Measurements from ENCODE around the gene PARD3B. TPM values are rescaled to one million over a fixed set of nuclear protein-coding genes. Genes with fewer than 3 reads are reported as not detected.

PARD3B gene
- total and polyA plus RNA-seq, 3 experiments from 2014 or later = 0.11 to 0.26 TPM; not detected in 1

- Mint-ChIP-seq H3K36me3 (peaks cover 0 to under 1% (median 0%) of the 10 kb centered on the region in 3 donors), H3K27me3 (no peaks in the 10 kb centered on the region), H3K9me3 (peaks cover 0 to 10% (median under 1%) of the 10 kb centered on the region in 5 donors), H3K4me1 (no peaks in the 10 kb centered on the region), H3K27ac (no peak overlapping the region), H3K4me3 (no peak overlapping the region)
- H3K27ac ChIP-seq (ENCODE audit: low read depth, low read length) = no peak overlapping the region
- ChIA-PET CTCF (no interaction called here), POLR2A (no interaction called here)
- H3K4me3 ChIP-seq (ENCODE audit: low read length) = no peak overlapping the region
- no peaks in the 10 kb centered on the region for H3K27me3 ChIP-seq (ENCODE audit: insufficient read depth, low read length, poor library complexity, severe bottlenecking)
- no peak for DNase-seq
- H3K4me1 ChIP-seq (ENCODE audit: insufficient read depth, low read length) = no peaks in the 10 kb centered on the region
- H3K36me3 ChIP-seq (ENCODE audit: insufficient read depth, low read length) = no peaks in the 10 kb centered on the region
- no peaks in the 10 kb centered on the region for H3K9me3 ChIP-seq (ENCODE audit: low read length)
These were observed 603.5 kb downstream of the PARD3B start for GRCh38 chr2:205148755-205149154.

- Mint-ChIP-seq H3K9me3 (peaks cover 0 to 4% (median 4%) of the 10 kb centered on the region in 5 donors), H3K4me1 (no peaks in the 10 kb centered on the region), H3K36me3 (peaks cover 0 to 2% (median 0%) of the 10 kb centered on the region in 3 donors), H3K4me3 (no peak overlapping the region), H3K27ac (no peak overlapping the region), H3K27me3 (no peaks in the 10 kb centered on the region)
- no peaks in the 10 kb centered on the region for H3K27me3 ChIP-seq (ENCODE audit: insufficient read depth, low read length, poor library complexity, severe bottlenecking)
- H3K4me3 ChIP-seq (ENCODE audit: low read length) = no peak overlapping the region
- no peaks in the 10 kb centered on the region for H3K4me1 ChIP-seq (ENCODE audit: insufficient read depth, low read length)
- ChIA-PET POLR2A (no interaction called here), CTCF (no interaction called here)
- DNase-seq = no peak
- no peak overlapping the region for H3K27ac ChIP-seq (ENCODE audit: low read depth, low read length)
- no peaks in the 10 kb centered on the region for H3K36me3 ChIP-seq (ENCODE audit: insufficient read depth, low read length)
- no peaks in the 10 kb centered on the region for H3K9me3 ChIP-seq (ENCODE audit: low read length)
These were observed 611.2 kb downstream of the PARD3B start for GRCh38 chr2:205156457-205156856.

DNA sequence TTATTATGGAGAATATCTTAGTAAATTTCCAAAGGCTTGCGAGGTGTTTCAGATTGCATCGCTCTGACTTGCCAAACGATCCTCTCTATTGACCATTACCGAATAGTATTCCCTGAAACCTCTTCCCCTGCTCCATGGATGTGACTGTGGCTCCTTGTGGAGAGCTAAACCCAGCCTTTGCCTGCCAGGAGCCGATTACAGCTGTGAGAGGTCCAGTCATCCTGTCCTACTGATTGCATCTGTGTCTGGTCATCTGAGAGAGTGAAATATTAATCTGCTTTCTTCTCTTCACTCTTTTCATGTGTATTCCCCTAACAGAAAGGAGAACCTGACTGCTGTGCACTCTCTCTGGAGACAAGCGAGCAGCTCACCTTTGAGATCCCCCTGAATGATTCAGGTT is 613.1 kb downstream of the PARD3B start:
- ChIA-PET CTCF (no interaction called here), POLR2A (no interaction called here)
- Mint-ChIP-seq H3K27ac (no peak overlapping the region), H3K9me3 (peaks cover 0 to 4% (median 2%) of the 10 kb centered on the region in 5 donors), H3K36me3 (peaks cover 0 to 2% (median 0%) of the 10 kb centered on the region in 3 donors), H3K27me3 (no peaks in the 10 kb centered on the region), H3K4me1 (no peaks in the 10 kb centered on the region), H3K4me3 (no peak overlapping the region)
- Histone ChIP-seq H3K36me3 (ENCODE audit: insufficient read depth, low read length) (no peaks in the 10 kb centered on the region), H3K9me3 (ENCODE audit: low read length) (no peaks in the 10 kb centered on the region), H3K27ac (ENCODE audit: low read depth, low read length) (no peak overlapping the region), H3K27me3 (ENCODE audit: insufficient read depth, low read length, poor library complexity, severe bottlenecking) (no peaks in the 10 kb centered on the region), H3K4me1 (ENCODE audit: insufficient read depth, low read length) (no peaks in the 10 kb centered on the region), H3K4me3 (ENCODE audit: low read length) (no peak overlapping the region)
- no peak for DNase-seq

DNA sequence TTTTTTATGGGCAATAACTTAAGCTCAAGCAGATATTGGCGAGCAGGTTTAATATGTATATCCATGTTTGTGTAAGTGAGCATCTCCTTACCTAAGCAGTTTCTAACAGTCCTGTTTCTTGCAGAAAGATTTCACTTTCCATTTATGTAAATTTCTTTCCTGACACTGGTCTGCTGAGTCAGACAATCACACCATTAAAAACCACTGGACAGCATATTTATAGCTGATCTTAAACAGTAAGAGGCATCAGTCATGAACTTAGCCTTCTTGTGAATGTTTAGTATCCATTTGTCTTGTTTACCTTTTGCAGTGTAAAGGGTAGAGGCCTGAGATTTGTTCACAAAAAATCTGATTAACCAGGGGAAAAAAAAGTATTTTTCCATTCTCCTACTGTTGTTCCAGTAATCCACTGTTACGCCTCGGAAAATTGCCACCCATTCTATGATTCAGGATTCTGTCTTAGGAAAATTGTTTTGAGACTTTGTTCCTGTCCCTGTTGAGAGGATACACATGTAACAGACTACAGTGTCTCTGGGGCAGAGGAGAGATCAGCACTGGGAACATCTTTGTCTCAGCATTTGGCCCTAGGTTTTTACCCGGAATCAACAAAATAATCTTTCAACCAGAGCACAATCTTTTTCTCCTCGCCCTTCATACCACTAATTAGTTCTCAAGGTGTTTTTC is 616.0 kb downstream of the PARD3B start:
- Mint-ChIP-seq H3K9me3 (peaks cover 0 to 4% (median 0%) of the 10 kb centered on the region in 5 donors), H3K27me3 (no peaks in the 10 kb centered on the region), H3K4me1 (no peaks in the 10 kb centered on the region), H3K36me3 (no peaks in the 10 kb centered on the region), H3K4me3 (no peak overlapping the region), H3K27ac (no peak overlapping the region)
- H3K27ac ChIP-seq (ENCODE audit: low read depth, low read length) = no peak overlapping the region
- H3K27me3 ChIP-seq (ENCODE audit: insufficient read depth, low read length, poor library complexity, severe bottlenecking) = no peaks in the 10 kb centered on the region
- H3K9me3 ChIP-seq (ENCODE audit: low read length) = no peaks in the 10 kb centered on the region
- H3K36me3 ChIP-seq (ENCODE audit: insufficient read depth, low read length) = no peaks in the 10 kb centered on the region
- DNase-seq = no peak
- no peak overlapping the region for H3K4me3 ChIP-seq (ENCODE audit: low read length)
- H3K4me1 ChIP-seq (ENCODE audit: insufficient read depth, low read length) = no peaks in the 10 kb centered on the region
- ChIA-PET POLR2A (no interaction called here), CTCF (no interaction called here)

DNA sequence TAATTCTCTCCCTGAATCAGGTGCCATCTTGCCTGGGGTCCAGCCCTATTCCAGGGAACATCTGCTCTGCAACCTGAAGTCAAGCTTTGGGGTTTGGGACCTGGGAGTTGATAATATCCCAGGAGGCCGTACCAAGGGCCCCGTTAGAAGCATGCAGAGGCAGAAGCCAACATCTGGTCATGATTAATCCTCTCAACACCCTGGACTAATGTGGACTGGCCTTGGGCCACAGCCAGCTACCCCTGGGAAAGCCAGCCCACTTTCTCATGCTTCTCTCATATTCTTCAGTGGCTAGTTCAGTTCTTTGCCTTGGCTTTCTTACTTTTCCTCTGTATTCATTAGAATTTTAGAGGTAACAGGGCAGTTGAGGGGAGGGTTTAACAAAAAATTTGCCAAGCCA is 621.5 kb downstream of the PARD3B start:
- Mint-ChIP-seq H3K4me1 (no peaks in the 10 kb centered on the region), H3K4me3 (no peak overlapping the region)
- no peak for DNase-seq

DNA sequence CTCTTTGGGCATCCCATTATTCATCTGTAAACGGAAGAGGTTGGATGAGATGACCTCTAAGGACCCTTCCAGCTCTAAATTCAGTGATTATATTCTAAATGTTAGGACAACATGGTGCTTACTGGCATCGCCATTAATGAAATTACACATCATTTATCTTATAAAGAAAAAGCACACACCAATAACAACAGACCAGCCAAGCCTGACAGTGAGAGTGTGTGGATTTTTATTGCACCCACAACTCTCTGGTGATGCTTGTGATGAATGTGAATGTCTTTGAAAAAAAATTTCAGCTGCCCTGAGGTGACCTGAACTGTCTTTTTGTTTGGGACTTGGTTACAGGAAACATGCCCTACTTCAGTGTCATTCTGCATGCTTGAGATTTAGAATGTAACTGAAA is 623.7 kb downstream of the PARD3B start:
- Histone ChIP-seq H3K9me3 (ENCODE audit: low read length) (no peaks in the 10 kb centered on the region), H3K4me1 (ENCODE audit: insufficient read depth, low read length) (no peaks in the 10 kb centered on the region), H3K27ac (ENCODE audit: low read depth, low read length) (no peak overlapping the region), H3K4me3 (ENCODE audit: low read length) (no peak overlapping the region), H3K27me3 (ENCODE audit: insufficient read depth, low read length, poor library complexity, severe bottlenecking) (no peaks in the 10 kb centered on the region), H3K36me3 (ENCODE audit: insufficient read depth, low read length) (no peaks in the 10 kb centered on the region)
- H3K4me3 Mint-ChIP-seq = no peak overlapping the region
- DNase-seq = no peak
- H3K9me3 Mint-ChIP-seq = no peaks in the 10 kb centered on the region
- ChIA-PET POLR2A (no interaction called here), CTCF (no interaction called here)
- no peaks in the 10 kb centered on the region for H3K4me1 Mint-ChIP-seq
- H3K36me3 Mint-ChIP-seq = no peaks in the 10 kb centered on the region
- H3K27me3 Mint-ChIP-seq = peaks cover 0 to 4% of the 10 kb centered on the region in 2 donors
- no peak overlapping the region for H3K27ac Mint-ChIP-seq

More for the DNA sequence above, 621.5 kb downstream of the PARD3B start:
- Histone ChIP-seq H3K4me1 (ENCODE audit: insufficient read depth, low read length) (no peaks in the 10 kb centered on the region), H3K4me3 (ENCODE audit: low read length) (no peak overlapping the region), H3K36me3 (ENCODE audit: insufficient read depth, low read length) (no peaks in the 10 kb centered on the region), H3K27me3 (ENCODE audit: insufficient read depth, low read length, poor library complexity, severe bottlenecking) (no peaks in the 10 kb centered on the region), H3K27ac (ENCODE audit: low read depth, low read length) (no peak overlapping the region), H3K9me3 (ENCODE audit: low read length) (no peaks in the 10 kb centered on the region)
- Mint-ChIP-seq H3K36me3 (no peaks in the 10 kb centered on the region), H3K27me3 (peaks cover 0 to 4% of the 10 kb centered on the region in 2 donors), H3K27ac (no peak overlapping the region), H3K9me3 (no peaks in the 10 kb centered on the region)
- CTCF ChIA-PET = no interaction called here
- POLR2A ChIA-PET = no interaction called here

- no peak overlapping the region for H3K4me3 ChIP-seq (ENCODE audit: low read length)
- no peaks in the 10 kb centered on the region for H3K36me3 ChIP-seq (ENCODE audit: insufficient read depth, low read length)
- POLR2A ChIA-PET = no interaction called here
- H3K4me3 Mint-ChIP-seq = no peak overlapping the region
- H3K9me3 ChIP-seq (ENCODE audit: low read length) = no peaks in the 10 kb centered on the region
- no peaks in the 10 kb centered on the region for H3K9me3 Mint-ChIP-seq
- H3K4me1 ChIP-seq (ENCODE audit: insufficient read depth, low read length) = no peaks in the 10 kb centered on the region
- H3K27ac Mint-ChIP-seq = no peak overlapping the region
- no peaks in the 10 kb centered on the region for H3K4me1 Mint-ChIP-seq
- H3K27ac ChIP-seq (ENCODE audit: low read depth, low read length) = no peak overlapping the region
- no peaks in the 10 kb centered on the region for H3K27me3 ChIP-seq (ENCODE audit: insufficient read depth, low read length, poor library complexity, severe bottlenecking)
- peaks cover 0 to 4% of the 10 kb centered on the region in 2 donors for H3K27me3 Mint-ChIP-seq
- no peaks in the 10 kb centered on the region for H3K36me3 Mint-ChIP-seq
- CTCF ChIA-PET = no interaction called here
- no peak for DNase-seq
These were observed 624.2 kb downstream of the PARD3B start for GRCh38 chr2:205169464-205169863.

- CTCF ChIA-PET = no interaction called here
- no peak for DNase-seq
- no peaks in the 10 kb centered on the region for H3K9me3 Mint-ChIP-seq
- H3K4me1 Mint-ChIP-seq = no peaks in the 10 kb centered on the region
- H3K36me3 Mint-ChIP-seq = no peaks in the 10 kb centered on the region
- Histone ChIP-seq H3K36me3 (ENCODE audit: insufficient read depth, low read length) (no peaks in the 10 kb centered on the region), H3K27me3 (ENCODE audit: insufficient read depth, low read length, poor library complexity, severe bottlenecking) (no peaks in the 10 kb centered on the region), H3K4me1 (ENCODE audit: insufficient read depth, low read length) (no peaks in the 10 kb centered on the region), H3K4me3 (ENCODE audit: low read length) (no peak overlapping the region), H3K27ac (ENCODE audit: low read depth, low read length) (no peak overlapping the region), H3K9me3 (ENCODE audit: low read length) (no peaks in the 10 kb centered on the region)
- peaks cover 0 to 4% of the 10 kb centered on the region in 2 donors for H3K27me3 Mint-ChIP-seq
- no peak overlapping the region for H3K4me3 Mint-ChIP-seq
- no peak overlapping the region for H3K27ac Mint-ChIP-seq
- POLR2A ChIA-PET = no interaction called here
These were observed 625.1 kb downstream of the PARD3B start for GRCh38 chr2:205170399-205170798.

All from CD8-positive, alpha-beta memory T cell (primary cell).